Mammary epithelial cell (primary cell): ENCODE data around the gene ZBTB16.

Experiments
- CTCF ChIP-seq, 2 donors: IDR thresholded peaks in 1 of 2; conservative IDR thresholded peaks in 1 of 2; 2 replicates each; pipeline ENCODE4 v1.5.1; 2011 to 2012; ENCODE audit warnings: inconsistent platforms in 2 of 2, low read length in 2 of 2, mild to moderate bottlenecking in 2 of 2, control low read depth in 1 of 2, low read depth in 1 of 2; ENCODE audit not compliant: insufficient read depth in 1 of 2; ENCODE audit errors: extremely low read depth in 1 of 2
- EZH2 ChIP-seq: IDR thresholded peaks from 2 replicates; pipeline ENCODE4 v1.6.1; 2012; ENCODE audit warnings: low read length, inconsistent platforms, borderline replicate concordance

DNA sequence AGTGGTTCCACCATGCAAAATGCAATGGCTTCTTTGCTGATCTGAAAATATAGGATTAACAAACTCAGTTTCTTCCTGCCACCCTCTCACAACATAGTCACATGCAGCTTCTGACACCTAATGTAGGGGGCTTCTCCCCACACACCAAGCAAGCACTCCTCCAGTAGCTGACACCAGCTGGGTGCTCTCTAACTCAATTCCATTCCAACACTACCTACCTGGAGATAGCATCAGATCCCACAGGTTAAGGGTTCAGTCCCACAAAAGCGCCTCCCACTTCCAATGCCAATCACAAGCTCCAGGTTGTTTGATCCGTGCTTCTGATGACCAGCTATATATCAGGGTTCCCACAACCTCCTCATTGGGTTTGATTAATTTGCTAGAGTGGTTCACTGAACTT lies 204.9 kb downstream of the ZBTB16 start:
- TF ChIP-seq CTCF (conservative IDR thresholded peaks at IDR 0.05 in 1 of 2, IDR thresholded peaks at IDR 0.05 in 1 of 2; ENCODE audit: extremely low read depth in 1 of 2, insufficient read depth in 1 of 2, low read depth in 1 of 2, low read length in 2 of 2) (no peak), EZH2 (no peak)
